Endothelial cell of umbilical vein (primary cell): ENCODE measurements around the gene FOXO4. TPM values are rescaled to one million over a fixed set of nuclear protein-coding genes. Genes with fewer than 3 reads are reported as not detected.

Experiments used
- BruUV-seq: library from RNA; stranded (reverse); fragments of 400-500 nt; replicated peaks from 2 replicates; lab custom pipeline; 2021; lab: Mats Ljungman, UMichigan
- CTCF ChIA-PET: fragments of 300-600, 350-600 bp; sonication (Branson Sonifier 250); formaldehyde crosslinking; loops from one replicate; lab custom pipeline; 2021; ENCODE audit warnings: antibody characterized with exemption, inconsistent platforms; lab: Charles Lee
- POLR2A ChIA-PET: fragments of 300-600, 350-600 bp; sonication (Branson Sonifier 250); formaldehyde crosslinking; loops from one replicate; lab custom pipeline; 2021; ENCODE audit warnings: antibody characterized with exemption, inconsistent platforms; lab: Charles Lee
- DNase-seq: peaks from one replicate; pipeline ENCODE4 v3.0.0-alpha.2; 2011; ENCODE audit warnings: low read depth, low spot score
- FAIRE-seq: peaks from 2 replicates; lab custom pipeline; 2011; peaks lifted over from hg19 to GRCh38; lab: Jason Lieb, UNC
- H2AFZ ChIP-seq: 2 replicates; pipeline ENCODE4 v1.6.0; 2012; ENCODE audit warnings: low read depth, low read length, control low read depth, inconsistent platforms
- H3K27ac ChIP-seq: 2 replicates; pipeline ENCODE4 v1.5.1; 2011; ENCODE audit warnings: low read depth, mild to moderate bottlenecking, control low read depth, low read length, moderate library complexity; ENCODE audit not compliant: insufficient read depth
- H3K27me3 ChIP-seq, 2 experiments: 2 replicates each; pipeline versions ENCODE4 v1.6.0 to v1.6.1; 2011; ENCODE audit warnings: low read length in 2 of 2, mixed read lengths in 1 of 2; ENCODE audit not compliant: control insufficient read depth in 2 of 2, insufficient read depth in 2 of 2
- H3K36me3 ChIP-seq, 2 experiments: 2 replicates in 1 of 2; 3 replicates in 1 of 2; pipeline ENCODE4 v1.5.1; 2011; ENCODE audit warnings: low read length in 2 of 2, mild to moderate bottlenecking in 1 of 2, moderate library complexity in 1 of 2; ENCODE audit not compliant: control insufficient read depth in 2 of 2, insufficient read depth in 2 of 2; ENCODE audit errors: extremely low read depth in 1 of 2
- H3K4me1 ChIP-seq: 3 replicates; pipeline ENCODE4 v1.5.1; 2011; ENCODE audit warnings: mild to moderate bottlenecking, low read length; ENCODE audit not compliant: control insufficient read depth, insufficient read depth; ENCODE audit errors: extremely low read depth
- H3K4me2 ChIP-seq: 2 replicates; pipeline ENCODE4 v1.6.1; 2011; ENCODE audit warnings: low read length, control low read depth, mixed read lengths; ENCODE audit not compliant: insufficient read depth
- H3K4me3 ChIP-seq, 3 experiments: fragments of 200-600 bp in 1 of 3; sonication (generic), shearing (Covaris generic) in 1 of 3; replicated peaks in 1 of 3; 2 replicates each; pipeline ENCODE4 v1.5.1; 2011 to 2016; ENCODE audit warnings: control low read depth in 3 of 3, low read length in 3 of 3, mild to moderate bottlenecking in 2 of 3, inconsistent platforms in 1 of 3, low read depth in 1 of 3, moderate library complexity in 1 of 3; ENCODE audit not compliant: insufficient read depth in 1 of 3
- H3K79me2 ChIP-seq: 2 replicates; pipeline ENCODE4 v1.6.0; 2012; ENCODE audit warnings: low read length, inconsistent platforms; ENCODE audit not compliant: control insufficient read depth, insufficient read depth
- H3K9ac ChIP-seq: replicated peaks from 2 replicates; pipeline ENCODE3; 2011; ENCODE audit warnings: low read length, control low read depth; ENCODE audit not compliant: insufficient read depth; ENCODE audit errors: extremely low read depth
- H3K9me1 ChIP-seq: replicated peaks from 3 replicates; pipeline ENCODE4 v1.6.0; 2011; ENCODE audit warnings: mild to moderate bottlenecking, low read length; ENCODE audit not compliant: control insufficient read depth, insufficient read depth; ENCODE audit errors: extremely low read depth
- H3K9me3 ChIP-seq: replicated peaks from 2 replicates; pipeline ENCODE4 v1.5.1; 2012; ENCODE audit warnings: low read length, inconsistent platforms; ENCODE audit not compliant: control insufficient read depth, insufficient read depth
- H4K20me1 ChIP-seq: replicated peaks from 2 replicates; pipeline ENCODE3; 2011; ENCODE audit warnings: mild to moderate bottlenecking, low read length; ENCODE audit not compliant: control insufficient read depth, insufficient read depth; ENCODE audit errors: extremely low read depth
- EZH2 ChIP-seq: IDR thresholded peaks from 2 replicates; pipeline ENCODE4 v1.6.1; 2012; ENCODE audit warnings: borderline replicate concordance, low read depth, mild to moderate bottlenecking, moderate library complexity, low read length, inconsistent platforms; ENCODE audit not compliant: severe bottlenecking
- FOS ChIP-seq: IDR thresholded peaks from 2 replicates; pipeline ENCODE4 v1.6.1; 2011; ENCODE audit warnings: mild to moderate bottlenecking, low read length, moderate library complexity, borderline replicate concordance; ENCODE audit not compliant: insufficient read depth
- GATA2 ChIP-seq: IDR thresholded peaks from 2 replicates; pipeline ENCODE4 v1.7.0; 2011; ENCODE audit warnings: low read depth, mild to moderate bottlenecking, moderate library complexity, mixed read lengths, low read length; ENCODE audit not compliant: insufficient read length, insufficient read depth
- JUN ChIP-seq: IDR thresholded peaks from 2 replicates; pipeline ENCODE4 v1.6.1; 2011; ENCODE audit warnings: borderline replicate concordance, low read depth; ENCODE audit not compliant: insufficient read length, insufficient read depth
- MYC ChIP-seq: IDR thresholded peaks from one replicate; pipeline ENCODE4 v1.6.1; 2011; ENCODE audit warnings: mild to moderate bottlenecking, low read depth, low read length
- POLR2A ChIP-seq: IDR thresholded peaks from 2 replicates; pipeline ENCODE4 v1.6.1; 2012; ENCODE audit warnings: low read depth, mild to moderate bottlenecking, control low read depth, low read length
- POLR2AphosphoS5 ChIP-seq: IDR thresholded peaks from 2 replicates; pipeline ENCODE4 v1.6.1; 2012; ENCODE audit warnings: low read depth, mild to moderate bottlenecking, control low read depth, low read length, moderate library complexity; ENCODE audit not compliant: insufficient read depth
- dilution Hi-C: fragments of 300-500 bp; cut with MboI; formaldehyde crosslinking; loops from one replicate; pipeline ENCODE4 v1.15.0; 2019; ENCODE audit warnings: low sequenced_read_pairs; ENCODE audit not compliant: extremely low pct_ligation_motif_present
- intact Hi-C: fragments of 100-400 bp; cut with micrococcal nuclease; formaldehyde crosslinking; loops from one replicate; pipeline ENCODE4 v1.10.0; 2022
- polyA plus RNA-seq, 4 experiments: library from polyadenylated mRNA; depleted of rRNA in 3 of 4; stranded (reverse) in 3 of 4; unstranded in 1 of 4; fragments of >200 nt; gene quantifications; 2 replicates each; pipeline versions ENCODE4 v1.2.1 to v1.2.3, GENCODE V29; 2011 to 2012; ENCODE audit warnings: missing spikeins in 1 of 4
- total RNA-seq: library from RNA; stranded (reverse); gene quantifications from 2 replicates; pipeline ENCODE4 v1.2.3, GENCODE V29; 2021
- TF ChIP-seq, protein P1 (sequence below): IDR thresholded peaks from 2 replicates; pipeline ENCODE4 v1.6.1; 2011; ENCODE audit not compliant: insufficient read depth, insufficient read length
- TF ChIP-seq, protein P2 (sequence below), 2 donors: IDR thresholded peaks; 1 replicate in 1 of 2; 2 replicates in 1 of 2; pipeline ENCODE4 v1.5.1; 2011; ENCODE audit warnings: low read length in 2 of 2, mild to moderate bottlenecking in 2 of 2, moderate library complexity in 2 of 2, control low read depth in 1 of 2, inconsistent platforms in 1 of 2, low read depth in 1 of 2; ENCODE audit not compliant: insufficient read depth in 1 of 2; ENCODE audit errors: extremely low read depth in 1 of 2

Gene FOXO4
- total and polyA plus RNA-seq, 2 donors (not counting 3 experiments of a cell fraction or from before 2014, with no cell fraction given): 4.7 to 11.0 TPM

DNA sequence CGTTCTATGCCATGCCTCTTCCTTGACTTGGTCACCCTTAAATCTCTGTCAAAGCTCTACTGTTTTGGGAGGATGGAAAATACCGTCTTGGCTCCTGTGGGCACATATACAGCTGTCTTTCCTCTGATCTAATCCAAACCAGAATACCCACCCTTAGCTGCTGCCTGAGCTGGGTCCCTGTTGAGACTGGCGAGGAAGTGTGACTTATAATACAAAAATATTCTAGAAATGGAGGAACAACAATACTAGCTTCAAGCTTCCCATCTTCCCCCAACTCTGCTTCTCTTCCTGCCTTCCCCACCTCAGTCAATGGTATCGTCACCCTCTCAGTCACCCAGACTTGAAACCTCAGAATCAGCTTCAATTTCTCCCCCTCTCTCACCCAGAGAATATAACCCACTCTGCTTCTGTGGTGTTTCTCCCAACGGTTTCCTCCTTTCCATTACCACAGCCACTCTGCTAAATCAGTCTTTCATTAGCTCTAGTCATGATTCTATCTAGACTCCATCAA, 16.3 kb downstream of the FOXO4 start:
- H3K4me2 ChIP-seq: no peak overlapping the region
- no TSS peak for BruUV-seq
- ChIA-PET POLR2A (no interaction called here), CTCF (interaction anchor here (0.9 kb wide), 2 partner anchors 9 to 15 kb away, joined by 3 read pairs; no protein-coding TSS in a partner anchor)
- no peaks in the 10 kb centered on the region for H3K36me3 ChIP-seq
- H4K20me1 ChIP-seq: no peaks in the 10 kb centered on the region
- peaks cover 3 to 4% of the 10 kb centered on the region in 2 experiments for H3K27me3 ChIP-seq
- H3K9me3 ChIP-seq: no peaks in the 10 kb centered on the region
- FAIRE-seq (no peak), DNase-seq (no peak)
- no peak overlapping the region for H3K4me3 ChIP-seq
- no peaks in the 10 kb centered on the region for H3K79me2 ChIP-seq
- intact Hi-C loops: loop anchor here (10.0 kb wide), 1 partner anchor 117 kb away; no protein-coding TSS in a partner anchor
- no peaks in the 10 kb centered on the region for H3K4me1 ChIP-seq
- H3K9me1 ChIP-seq: no peaks in the 10 kb centered on the region
- H2AFZ ChIP-seq: no peak overlapping the region
- TF ChIP-seq FOS (no peak), GATA2 (no peak), JUN (no peak), MYC (no peak), EZH2 (no peak), POLR2A (no peak), POLR2AphosphoS5 (no peak)
- TF ChIP-seq, protein P1, sequence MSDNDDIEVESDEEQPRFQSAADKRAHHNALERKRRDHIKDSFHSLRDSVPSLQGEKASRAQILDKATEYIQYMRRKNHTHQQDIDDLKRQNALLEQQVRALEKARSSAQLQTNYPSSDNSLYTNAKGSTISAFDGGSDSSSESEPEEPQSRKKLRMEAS: no peak
- TF ChIP-seq, protein P2, sequence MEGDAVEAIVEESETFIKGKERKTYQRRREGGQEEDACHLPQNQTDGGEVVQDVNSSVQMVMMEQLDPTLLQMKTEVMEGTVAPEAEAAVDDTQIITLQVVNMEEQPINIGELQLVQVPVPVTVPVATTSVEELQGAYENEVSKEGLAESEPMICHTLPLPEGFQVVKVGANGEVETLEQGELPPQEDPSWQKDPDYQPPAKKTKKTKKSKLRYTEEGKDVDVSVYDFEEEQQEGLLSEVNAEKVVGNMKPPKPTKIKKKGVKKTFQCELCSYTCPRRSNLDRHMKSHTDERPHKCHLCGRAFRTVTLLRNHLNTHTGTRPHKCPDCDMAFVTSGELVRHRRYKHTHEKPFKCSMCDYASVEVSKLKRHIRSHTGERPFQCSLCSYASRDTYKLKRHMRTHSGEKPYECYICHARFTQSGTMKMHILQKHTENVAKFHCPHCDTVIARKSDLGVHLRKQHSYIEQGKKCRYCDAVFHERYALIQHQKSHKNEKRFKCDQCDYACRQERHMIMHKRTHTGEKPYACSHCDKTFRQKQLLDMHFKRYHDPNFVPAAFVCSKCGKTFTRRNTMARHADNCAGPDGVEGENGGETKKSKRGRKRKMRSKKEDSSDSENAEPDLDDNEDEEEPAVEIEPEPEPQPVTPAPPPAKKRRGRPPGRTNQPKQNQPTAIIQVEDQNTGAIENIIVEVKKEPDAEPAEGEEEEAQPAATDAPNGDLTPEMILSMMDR (IDR thresholded peaks at IDR 0.05; ENCODE audit: extremely low read depth in 1 of 2, insufficient read depth in 1 of 2, low read depth in 1 of 2, low read length in 2 of 2): no peak
- H3K27ac ChIP-seq: no peak overlapping the region
- dilution Hi-C loops: no loop called here
- H3K9ac ChIP-seq: no peak overlapping the region
